Iris pigment epithelial cell (primary cell): Measurements from ENCODE around the gene CABLES2.

ENCODE experiments used
- DNase-seq: peaks from one replicate; pipeline ENCODE4 v3.0.0-alpha.2; 2011; ENCODE audit warnings: low read depth

CABLES2 gene

DNA sequence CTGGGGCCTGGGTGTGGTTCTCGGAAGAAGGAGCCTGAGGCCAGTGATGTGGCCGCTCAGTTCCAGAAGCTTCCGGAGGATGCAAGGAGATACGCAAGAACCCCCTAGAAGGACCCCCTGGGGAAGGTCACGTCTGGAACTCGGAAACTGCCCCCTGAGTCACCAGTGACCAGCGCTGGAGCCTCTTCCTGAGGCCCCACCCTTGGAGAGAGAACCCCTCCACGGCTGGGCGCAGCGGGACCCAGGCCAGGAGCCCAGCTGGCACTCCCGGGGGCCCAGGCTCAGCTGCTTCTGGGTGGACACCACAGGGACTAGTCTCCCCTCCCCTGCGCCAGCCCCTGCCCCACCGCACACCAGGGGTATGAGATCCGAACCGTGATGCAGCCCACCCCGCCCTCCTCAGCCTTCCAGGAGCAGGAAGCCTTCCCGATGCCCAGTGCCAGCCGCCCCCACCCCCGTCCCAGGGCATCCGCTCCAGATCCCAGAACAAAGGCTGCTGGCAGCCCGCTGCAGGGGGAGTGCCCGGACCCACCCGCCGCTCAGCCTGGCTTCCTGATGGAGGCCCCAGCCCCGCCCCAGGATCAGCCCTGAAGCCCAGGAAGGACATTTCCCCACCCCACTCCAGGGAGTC lies 47.5 kb downstream of the CABLES2 start:
- DNase-seq: peak; percentile 54

GRCh38 chr20:62359043-62359490 lies 48.0 kb downstream of the CABLES2 start:
- no peak for DNase-seq

DNA sequence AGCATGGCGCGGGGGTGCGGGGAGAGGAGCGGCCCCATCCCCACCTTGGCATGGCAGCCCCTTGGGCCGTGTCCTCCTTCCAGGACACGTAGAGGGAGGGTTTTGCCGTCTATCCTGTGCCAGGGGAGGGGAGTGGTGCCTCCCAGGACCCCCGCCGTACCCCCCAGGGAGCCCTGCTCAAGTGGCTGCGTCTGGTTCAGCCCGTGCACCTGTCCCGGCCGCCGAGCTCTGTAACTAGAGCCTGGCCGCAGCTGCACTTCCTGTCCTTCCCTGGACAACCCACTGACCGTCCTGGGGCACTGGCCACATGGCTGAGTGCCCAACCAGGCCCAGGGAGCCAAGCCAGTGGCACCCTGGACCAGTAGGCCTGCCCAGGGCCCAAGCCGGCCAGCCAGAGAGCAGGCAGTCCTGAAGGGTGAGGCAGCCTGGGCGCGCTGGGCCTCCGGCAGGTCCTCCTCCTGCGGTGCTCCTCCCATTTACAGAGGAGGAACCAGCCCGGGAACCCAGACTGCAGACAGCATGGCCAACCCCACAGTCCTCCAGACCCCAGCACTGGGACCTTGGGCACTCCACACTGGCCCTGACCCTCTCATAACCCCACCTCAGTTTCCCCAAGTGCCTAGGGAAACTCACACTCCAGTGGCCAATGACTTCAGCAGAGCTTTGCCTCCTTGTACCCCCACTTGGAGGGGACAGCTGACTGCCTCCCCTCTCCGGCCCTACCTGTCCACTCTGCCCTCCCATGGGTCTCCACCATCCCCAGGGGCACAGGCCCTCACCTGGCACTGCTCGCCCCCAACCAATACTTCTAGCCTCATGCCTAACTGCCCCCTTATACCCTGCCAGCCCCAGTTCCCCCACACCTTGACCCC lies 48.7 kb downstream of the CABLES2 start:
- no peak for DNase-seq

GRCh38 chr20:62357681-62358080 lies 49.4 kb downstream of the CABLES2 start:
- no peak for DNase-seq

GRCh38 chr20:62357187-62357667 lies 49.9 kb downstream of the CABLES2 start:
- DNase-seq: peak; percentile 77

GRCh38 chr20:62356589-62357186 lies 50.4 kb downstream of the CABLES2 start:
- DNase-seq: no peak

DNA sequence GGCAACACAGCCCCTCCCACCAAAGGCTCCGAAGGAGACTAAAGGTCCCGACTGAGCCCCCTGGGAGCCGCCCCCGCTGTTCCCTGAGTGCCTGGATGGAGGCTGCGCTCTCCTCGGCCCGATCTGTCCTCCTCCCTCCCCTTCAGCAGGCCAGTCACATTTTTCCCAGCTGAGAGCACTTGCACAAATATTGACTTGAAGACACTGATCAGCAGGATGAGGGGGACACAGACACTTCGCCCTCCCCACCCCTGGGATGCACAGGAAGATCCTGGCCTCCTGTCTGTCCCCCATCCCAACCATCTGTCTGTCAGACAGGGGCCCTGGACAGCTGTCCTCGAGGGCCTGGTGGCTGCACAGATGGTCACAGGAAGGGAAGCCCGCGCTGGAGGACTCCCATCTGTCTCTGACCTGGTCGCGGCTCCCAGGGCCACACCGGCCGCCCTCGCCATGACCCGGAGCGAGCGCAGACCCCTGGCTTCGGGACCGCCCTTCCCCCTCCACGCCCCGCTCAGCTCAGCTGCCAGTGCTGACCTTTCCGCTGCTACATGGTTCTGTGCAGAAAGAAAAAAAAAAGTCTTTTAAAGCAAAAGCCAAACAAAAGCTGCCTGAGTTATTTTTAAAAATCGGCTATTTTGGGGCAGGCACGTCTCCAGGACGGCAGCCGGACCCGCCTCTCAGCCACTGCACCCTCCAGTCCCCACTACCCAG lies 51.1 kb downstream of the CABLES2 start:
- peak; percentile 39 for DNase-seq

- DNase-seq: peak; percentile 43
These were observed 51.6 kb downstream of the CABLES2 start for GRCh38 chr20:62355516-62355877.

DNA sequence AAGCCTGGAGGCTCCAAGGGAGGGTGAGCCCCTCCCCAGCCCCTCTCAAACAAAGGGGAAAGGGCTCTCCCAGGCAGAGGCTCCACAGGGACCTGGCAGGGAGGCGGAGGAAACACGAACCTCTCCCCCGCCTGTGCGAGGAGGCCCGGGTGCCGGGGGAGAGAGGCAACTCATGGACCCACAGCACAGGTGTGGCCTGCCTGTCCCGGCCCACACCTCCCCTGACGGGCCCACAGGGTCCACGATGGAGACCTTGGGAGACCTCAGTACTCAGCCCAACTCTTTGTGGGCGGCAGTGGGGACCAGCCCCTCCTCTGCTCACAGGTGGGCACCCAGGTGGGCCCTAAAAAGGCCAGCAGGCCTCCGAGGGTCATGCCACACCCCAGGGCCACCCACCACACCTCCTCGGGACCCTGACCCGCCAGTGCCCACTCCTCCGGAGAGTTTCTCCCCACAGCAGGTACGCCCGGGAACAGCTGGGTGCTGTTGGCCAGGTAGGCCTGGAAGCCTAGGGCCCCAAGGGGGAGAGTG lies 52.2 kb downstream of the CABLES2 start:
- DNase-seq: no peak

- no peak for DNase-seq
These were observed 52.9 kb downstream of the CABLES2 start for GRCh38 chr20:62354031-62354808.

GRCh38 chr20:62353289-62354030 lies 53.6 kb downstream of the CABLES2 start:
- no peak for DNase-seq

GRCh38 chr20:62352402-62353288 lies 54.4 kb downstream of the CABLES2 start:
- no peak for DNase-seq

DNA sequence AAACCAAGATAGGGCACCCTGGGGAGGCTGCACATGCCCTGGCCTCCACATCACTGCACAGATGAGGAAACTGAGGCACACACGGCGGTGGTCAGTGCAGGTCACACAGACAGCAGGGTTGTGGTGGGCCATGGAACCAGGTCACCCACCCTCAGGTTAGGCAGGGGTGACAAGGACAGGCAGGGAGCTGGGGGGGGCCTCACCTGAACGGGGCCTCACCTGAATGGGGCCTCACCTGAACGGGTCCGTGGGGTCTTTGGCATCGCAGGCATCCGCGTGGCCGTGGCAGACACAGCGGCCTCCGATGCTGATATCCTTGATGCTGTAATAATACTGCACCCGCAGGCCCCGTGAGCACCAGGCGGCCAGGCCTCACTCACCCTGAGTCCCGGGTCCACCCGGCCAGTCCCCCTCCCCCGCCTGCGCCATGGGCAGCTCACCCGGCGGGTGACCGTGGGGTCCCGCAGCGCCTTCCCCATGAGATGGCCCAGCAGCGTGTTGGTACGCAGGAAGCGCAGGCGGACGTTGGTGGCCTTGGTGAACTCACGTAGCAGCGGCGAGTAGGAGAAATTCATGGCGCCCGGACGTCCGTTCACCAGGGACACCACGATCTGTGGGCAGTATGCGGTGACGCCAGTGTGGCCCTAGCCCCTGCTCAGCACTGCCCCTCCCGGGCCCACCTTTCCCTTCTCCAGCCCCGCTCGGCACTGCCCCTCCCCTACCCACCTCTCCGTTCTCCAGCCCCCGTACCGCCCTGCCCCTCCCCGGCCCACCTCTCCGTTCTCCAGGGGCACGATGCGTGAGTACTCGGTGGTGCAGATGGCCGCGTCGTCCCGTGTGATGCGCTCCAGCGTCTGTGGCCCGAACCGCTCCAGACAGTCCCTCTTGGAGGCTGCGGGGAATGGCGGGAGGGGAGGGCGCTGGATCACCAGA lies 55.4 kb downstream of the CABLES2 start:
- DNase-seq: no peak

DNA sequence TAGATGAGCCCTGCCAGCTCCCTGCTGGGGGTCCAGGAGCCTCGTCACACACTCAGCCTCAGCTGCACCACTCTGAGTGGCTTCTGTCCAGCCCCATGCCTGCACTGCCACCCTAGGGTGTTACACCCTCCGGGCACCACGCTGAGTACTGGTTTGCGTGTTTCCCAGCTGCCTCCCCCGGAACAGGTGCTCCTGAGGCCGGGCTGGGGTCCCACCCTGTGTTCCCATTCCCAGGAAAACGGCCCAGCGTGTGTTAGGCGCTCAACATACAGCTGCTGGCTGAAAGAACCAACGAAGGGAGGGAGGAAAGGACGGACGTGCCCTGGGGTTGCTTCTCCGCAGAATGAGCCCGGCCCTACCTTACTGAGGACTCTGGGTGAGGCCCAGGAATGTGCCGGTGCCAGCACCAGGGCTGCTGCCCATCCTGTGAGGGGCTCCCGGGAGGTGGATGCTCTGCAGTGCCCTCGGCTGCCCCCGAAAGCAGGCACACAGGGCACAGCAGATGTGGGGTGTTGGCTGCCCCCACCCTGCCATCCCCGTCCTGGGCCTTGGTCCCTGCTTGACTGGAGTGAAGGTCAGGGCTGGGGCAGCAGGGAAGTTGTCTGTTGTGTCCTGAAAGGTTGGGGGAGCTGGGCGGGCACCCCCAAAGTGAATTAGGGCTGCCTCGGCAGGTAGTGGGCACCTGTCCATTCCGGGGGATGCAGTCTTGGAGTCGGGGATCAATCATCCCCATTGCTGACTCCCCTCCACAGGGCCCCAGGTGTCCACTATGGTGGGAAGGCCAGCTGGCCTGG lies 56.3 kb downstream of the CABLES2 start:
- DNase-seq: no peak

- DNase-seq: no peak
These were observed 56.9 kb downstream of the CABLES2 start for GRCh38 chr20:62350098-62350628.

- no peak for DNase-seq
These were observed 57.5 kb downstream of the CABLES2 start for GRCh38 chr20:62349556-62350097.

- DNase-seq: no peak
These were observed 58.5 kb downstream of the CABLES2 start for GRCh38 chr20:62348604-62349003.
